ENCODE data around the gene ZBTB8B.
"Not testable (repeated sequence)": the region's sequence is repeated elsewhere in the genome, so short reads cannot be mapped to it uniquely, and the experiment has no call there.

ZBTB8B gene

GRCh38 chr1:32471695-32472362, 7.0 kb downstream of the ZBTB8B start:
- TF ChIP-seq CTCF (conservative IDR thresholded peaks at IDR 0.05; ENCODE audit: low read depth, low read length): no peak
- H3K4me3 ChIP-seq (ENCODE audit: low read depth, low read length): no peak overlapping the region
- DNase-seq (ENCODE audit: low read depth): no peak

DNA sequence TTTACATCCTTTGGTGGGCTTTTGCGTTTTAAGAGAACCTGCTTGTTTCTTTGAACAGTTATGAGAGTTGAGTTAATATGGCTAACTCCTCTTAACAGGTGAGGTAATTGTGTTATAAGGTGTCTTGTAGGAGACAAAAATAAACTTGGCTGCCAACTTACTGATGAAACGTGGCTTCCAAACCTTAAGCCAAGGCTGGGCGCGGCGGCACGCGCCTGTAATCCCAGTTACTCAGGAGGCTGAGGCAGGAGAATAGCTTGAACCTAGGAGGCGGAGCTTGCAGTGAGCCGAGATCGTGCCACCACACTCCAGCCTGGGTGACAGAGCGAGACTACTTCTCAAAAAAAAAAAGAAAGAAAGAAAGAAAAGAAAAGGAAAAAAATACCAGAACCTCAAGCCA, 8.1 kb downstream of the ZBTB8B start:
- H3K4me3 ChIP-seq (ENCODE audit: low read depth, low read length); DNase-seq (ENCODE audit: low read depth): not testable (repeated sequence)

DNA sequence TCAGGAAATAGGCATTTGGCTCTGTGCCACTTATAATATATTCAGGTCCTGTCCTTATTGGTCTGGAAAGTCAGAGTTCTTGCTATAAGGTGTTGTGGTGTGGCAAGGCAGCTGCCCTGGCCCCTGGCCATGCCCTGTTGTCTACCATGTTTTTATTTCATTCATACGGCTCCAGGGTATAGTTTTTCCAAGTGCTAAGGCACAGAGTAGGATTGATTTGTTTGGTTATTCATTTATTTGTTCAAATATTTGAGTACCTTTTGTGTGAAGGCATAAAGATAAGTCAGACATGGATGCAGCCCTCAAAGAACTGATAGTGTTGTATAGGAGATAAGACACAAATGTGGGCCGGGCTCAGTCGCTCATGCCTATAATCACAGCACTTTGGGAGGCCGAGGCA, 10.1 kb downstream of the ZBTB8B start:
- no peak for TF ChIP-seq CTCF (conservative IDR thresholded peaks at IDR 0.05; ENCODE audit: low read depth, low read length)
- DNase-seq (ENCODE audit: low read depth): no peak
- no peak overlapping the region for H3K4me3 ChIP-seq (ENCODE audit: low read depth, low read length)

DNA sequence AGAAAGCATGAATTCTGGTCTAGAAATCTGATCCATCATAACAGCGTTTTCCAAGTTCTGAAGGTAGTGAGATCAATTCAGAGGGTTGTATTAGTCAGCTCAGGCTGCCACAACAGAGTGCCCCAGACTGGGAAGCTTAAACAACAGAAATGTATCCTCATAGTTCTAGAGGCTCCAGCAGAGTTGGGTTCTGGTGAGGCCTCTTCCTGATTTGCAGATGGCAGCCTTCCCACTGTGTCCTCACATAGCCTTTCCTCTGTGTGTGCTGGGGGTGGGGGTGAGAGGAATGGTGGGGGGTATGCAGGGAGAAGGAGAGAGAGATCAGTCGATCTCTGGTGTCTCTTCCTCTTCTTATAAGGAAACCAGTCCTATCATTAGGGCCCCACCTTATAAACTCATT, 15.1 kb downstream of the ZBTB8B start:
- H3K4me3 ChIP-seq (ENCODE audit: low read depth, low read length): no peak overlapping the region
- DNase-seq (ENCODE audit: low read depth): peak; percentile 29
- no peak for TF ChIP-seq CTCF (conservative IDR thresholded peaks at IDR 0.05; ENCODE audit: low read depth, low read length)

DNA sequence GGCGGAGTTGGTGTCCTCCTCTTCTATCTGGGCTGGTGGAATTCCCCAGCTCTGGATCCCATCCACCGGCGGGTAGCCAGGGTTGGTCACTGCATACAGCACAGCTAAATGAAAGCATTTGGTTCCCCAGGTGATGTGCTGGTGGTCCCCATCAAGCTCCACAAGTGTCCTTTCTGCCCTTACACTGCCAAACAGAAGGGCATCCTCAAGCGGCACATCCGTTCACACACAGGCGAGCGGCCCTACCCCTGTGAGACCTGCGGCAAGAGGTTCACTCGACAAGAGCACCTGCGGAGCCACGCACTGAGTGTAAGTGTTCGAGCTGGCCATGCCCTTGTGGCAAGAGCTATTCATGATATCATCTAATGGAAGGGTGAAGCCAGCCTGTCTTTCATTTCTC, 15.9 kb downstream of the ZBTB8B start:
- DNase-seq (ENCODE audit: low read depth): no peak
- H3K4me3 ChIP-seq (ENCODE audit: low read depth, low read length): no peak overlapping the region
- no peak for TF ChIP-seq CTCF (conservative IDR thresholded peaks at IDR 0.05; ENCODE audit: low read depth, low read length)

DNA sequence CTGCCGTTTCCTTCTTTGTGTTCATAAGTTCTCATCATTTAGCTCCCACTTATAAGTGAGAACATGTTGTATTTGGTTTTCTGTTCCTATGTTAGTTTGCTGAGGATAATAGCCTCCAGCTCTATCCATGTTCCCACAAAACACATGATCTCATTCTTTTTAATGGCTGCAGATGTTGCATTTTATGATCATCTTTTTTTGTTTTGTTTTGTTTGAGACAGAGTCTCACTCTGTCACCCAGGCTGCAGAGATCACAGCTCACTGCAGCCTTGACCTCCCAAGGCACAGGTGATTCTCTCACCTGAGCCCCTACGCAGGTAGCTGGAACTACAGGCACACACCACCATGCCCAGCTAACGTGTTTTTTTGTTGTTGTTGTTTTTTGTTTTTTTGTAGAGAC, 16.9 kb downstream of the ZBTB8B start:
- H3K4me3 ChIP-seq (ENCODE audit: low read depth, low read length); DNase-seq (ENCODE audit: low read depth): not testable (repeated sequence)

DNA sequence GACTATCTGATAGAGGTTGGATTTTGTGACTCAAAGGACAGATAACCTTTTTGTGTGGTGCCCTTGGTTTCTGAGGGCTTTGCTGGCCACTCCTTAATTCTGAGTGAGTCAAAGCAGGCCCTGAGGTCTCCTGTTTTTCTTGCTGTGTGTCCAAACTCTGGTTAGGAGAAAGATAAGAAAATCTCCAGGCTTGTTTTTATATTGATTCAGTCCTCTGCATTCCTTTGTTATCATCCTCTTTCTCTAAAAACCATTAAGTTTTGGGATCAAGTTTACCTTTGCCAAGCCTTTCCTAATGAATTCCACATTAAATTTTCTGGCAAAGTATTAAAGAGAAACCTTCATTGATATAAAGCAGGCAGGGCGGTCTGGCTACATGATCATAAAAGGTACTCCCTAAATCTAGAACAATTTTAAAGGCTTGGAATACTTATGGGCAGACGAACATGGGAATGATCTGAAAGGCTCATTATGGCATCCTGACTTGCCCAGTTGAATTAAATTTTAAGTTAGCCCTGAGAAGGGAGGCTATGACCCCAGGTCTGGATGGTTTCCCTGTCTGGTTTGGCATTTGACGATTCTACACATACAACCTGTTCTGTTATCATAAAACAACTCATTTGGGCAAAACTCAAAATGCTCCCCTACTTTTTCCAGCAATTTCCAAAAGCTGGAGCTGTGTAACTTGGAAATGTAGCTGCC, 20.8 kb downstream of the ZBTB8B start:
- TF ChIP-seq CTCF (conservative IDR thresholded peaks at IDR 0.05; ENCODE audit: low read depth, low read length): no peak
- no peak overlapping the region for H3K4me3 ChIP-seq (ENCODE audit: low read depth, low read length)
- DNase-seq (ENCODE audit: low read depth): peak; percentile 26

DNA sequence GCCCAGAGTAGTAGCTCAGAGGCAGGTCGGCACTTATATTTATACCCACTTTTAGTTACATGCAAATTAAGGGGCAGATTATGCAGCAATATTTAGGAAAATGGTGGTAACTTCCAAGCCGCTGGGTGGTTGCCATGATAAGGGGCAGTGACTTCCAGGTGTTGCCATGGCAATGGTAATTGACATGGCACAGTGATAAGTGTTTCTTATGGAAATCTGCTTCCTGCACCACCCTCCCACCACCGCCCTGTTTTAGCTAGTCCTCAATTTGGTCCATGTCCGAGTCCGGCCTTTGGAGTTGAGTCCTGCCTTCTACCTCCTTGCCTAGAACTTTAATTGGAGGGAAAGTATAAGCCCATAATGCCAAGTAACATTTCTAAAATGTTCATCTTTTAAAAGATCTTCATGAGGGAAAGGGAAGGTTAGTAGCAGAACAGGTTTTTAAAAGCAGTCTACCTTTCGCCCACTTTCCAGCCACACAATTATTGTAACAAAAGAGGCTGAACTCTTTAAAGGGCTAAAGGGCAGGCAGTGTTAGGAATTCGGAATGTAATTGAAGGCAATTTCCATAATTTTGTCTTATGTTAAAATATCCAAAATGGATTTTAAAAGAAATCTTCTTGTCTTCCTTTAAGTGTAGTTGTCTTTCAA, 21.7 kb downstream of the ZBTB8B start:
- no peak for TF ChIP-seq CTCF (conservative IDR thresholded peaks at IDR 0.05; ENCODE audit: low read depth, low read length)
- DNase-seq (ENCODE audit: low read depth): no peak
- H3K4me3 ChIP-seq (ENCODE audit: low read depth, low read length): no peak overlapping the region

All from choroid plexus epithelial cell (primary cell).